ENCODE measurements around the gene SPAG16.

DNA sequence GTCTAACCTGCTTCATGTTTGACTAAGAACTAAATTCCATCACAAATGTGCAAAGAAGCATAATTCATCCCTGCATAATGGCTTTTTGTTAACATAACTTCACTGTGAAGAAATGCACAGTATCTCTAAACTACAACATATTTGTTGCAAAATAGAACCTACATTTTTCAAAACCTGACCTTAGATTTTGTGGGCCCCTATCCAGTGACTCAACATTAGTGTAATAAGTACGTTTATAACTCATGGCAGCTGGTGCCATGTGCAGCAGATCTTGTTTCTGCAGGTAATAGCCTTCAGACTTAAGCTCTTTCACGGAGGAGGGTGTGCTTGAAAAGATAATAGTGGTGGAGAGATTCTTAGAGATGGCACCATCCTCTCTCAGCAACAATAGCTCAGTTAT lies 1098.0 kb downstream of the SPAG16 start:
- TF ChIP-seq RAD21 (IDR thresholded peaks at IDR 0.05; ENCODE audit: low read depth) (no peak), YY1 (IDR thresholded peaks at IDR 0.05; ENCODE audit: low read depth) (no peak), CEBPB (IDR thresholded peaks at IDR 0.05) (no peak), CREB1 (IDR thresholded peaks at IDR 0.05; ENCODE audit: low read depth) (no peak), EP300 (IDR thresholded peaks at IDR 0.05; ENCODE audit: borderline replicate concordance) (no peak), EGR1 (IDR thresholded peaks at IDR 0.05) (no peak), TAF1 (IDR thresholded peaks at IDR 0.05; ENCODE audit: low read depth) (no peak), FOXM1 (IDR thresholded peaks at IDR 0.05; ENCODE audit: borderline replicate concordance, low read depth) (no peak)
- TF ChIP-seq, protein P1, sequence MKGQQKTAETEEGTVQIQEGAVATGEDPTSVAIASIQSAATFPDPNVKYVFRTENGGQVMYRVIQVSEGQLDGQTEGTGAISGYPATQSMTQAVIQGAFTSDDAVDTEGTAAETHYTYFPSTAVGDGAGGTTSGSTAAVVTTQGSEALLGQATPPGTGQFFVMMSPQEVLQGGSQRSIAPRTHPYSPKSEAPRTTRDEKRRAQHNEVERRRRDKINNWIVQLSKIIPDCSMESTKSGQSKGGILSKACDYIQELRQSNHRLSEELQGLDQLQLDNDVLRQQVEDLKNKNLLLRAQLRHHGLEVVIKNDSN (IDR thresholded peaks at IDR 0.05), result no peak
- TF ChIP-seq, protein P2, sequence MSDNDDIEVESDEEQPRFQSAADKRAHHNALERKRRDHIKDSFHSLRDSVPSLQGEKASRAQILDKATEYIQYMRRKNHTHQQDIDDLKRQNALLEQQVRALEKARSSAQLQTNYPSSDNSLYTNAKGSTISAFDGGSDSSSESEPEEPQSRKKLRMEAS (IDR thresholded peaks at IDR 0.05), result no peak
- TF ChIP-seq, protein P3, sequence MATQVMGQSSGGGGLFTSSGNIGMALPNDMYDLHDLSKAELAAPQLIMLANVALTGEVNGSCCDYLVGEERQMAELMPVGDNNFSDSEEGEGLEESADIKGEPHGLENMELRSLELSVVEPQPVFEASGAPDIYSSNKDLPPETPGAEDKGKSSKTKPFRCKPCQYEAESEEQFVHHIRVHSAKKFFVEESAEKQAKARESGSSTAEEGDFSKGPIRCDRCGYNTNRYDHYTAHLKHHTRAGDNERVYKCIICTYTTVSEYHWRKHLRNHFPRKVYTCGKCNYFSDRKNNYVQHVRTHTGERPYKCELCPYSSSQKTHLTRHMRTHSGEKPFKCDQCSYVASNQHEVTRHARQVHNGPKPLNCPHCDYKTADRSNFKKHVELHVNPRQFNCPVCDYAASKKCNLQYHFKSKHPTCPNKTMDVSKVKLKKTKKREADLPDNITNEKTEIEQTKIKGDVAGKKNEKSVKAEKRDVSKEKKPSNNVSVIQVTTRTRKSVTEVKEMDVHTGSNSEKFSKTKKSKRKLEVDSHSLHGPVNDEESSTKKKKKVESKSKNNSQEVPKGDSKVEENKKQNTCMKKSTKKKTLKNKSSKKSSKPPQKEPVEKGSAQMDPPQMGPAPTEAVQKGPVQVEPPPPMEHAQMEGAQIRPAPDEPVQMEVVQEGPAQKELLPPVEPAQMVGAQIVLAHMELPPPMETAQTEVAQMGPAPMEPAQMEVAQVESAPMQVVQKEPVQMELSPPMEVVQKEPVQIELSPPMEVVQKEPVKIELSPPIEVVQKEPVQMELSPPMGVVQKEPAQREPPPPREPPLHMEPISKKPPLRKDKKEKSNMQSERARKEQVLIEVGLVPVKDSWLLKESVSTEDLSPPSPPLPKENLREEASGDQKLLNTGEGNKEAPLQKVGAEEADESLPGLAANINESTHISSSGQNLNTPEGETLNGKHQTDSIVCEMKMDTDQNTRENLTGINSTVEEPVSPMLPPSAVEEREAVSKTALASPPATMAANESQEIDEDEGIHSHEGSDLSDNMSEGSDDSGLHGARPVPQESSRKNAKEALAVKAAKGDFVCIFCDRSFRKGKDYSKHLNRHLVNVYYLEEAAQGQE (IDR thresholded peaks at IDR 0.05; ENCODE audit: low read depth), result no peak

All from Ishikawa (cell line).